ENCODE measurements around the gene C19orf12. TPM values are rescaled to one million over a fixed set of nuclear protein-coding genes. Genes with fewer than 3 reads are reported as not detected.

The C19orf12 gene
- total and polyA plus RNA-seq, 2 experiments from 2014 or later, result 11.4 to 17.2 TPM

DNA sequence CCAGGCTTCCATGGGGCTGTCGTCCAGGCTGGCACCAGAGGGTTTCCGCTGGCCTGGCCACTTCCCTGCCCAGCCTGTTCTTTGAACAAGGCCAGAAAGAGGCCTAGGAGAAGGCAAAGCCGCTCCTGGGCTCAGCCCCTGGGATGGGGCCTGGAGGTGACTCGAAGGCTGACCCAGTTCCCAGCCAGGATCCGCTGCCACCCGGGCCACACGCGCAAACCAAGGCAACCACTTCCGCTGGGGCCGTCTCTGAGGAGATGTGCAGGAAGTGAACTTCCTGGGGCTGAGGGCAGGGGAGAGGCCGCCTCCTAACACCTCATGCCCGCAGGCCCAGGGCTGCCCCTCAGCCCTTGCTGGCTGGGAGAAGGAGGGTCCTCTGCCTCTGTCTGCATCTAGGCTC is 34.6 kb downstream of the C19orf12 start:
- Histone ChIP-seq H4K20me1 (replicated peaks; ENCODE audit: insufficient read depth) (no peaks in the 10 kb centered on the region), H2AFZ (no peak overlapping the region), H3K4me1 (ENCODE audit: insufficient read depth) (no peaks in the 10 kb centered on the region), H3K79me2 (replicated peaks; ENCODE audit: insufficient read depth) (no peaks in the 10 kb centered on the region), H3K9me2 (ENCODE audit: insufficient read depth) (no peaks in the 10 kb centered on the region), H3K4me2 (no peak overlapping the region), H3K36me3 (ENCODE audit: insufficient read depth) (no peaks in the 10 kb centered on the region), H3K4me3 (no peak overlapping the region), H3K27ac (ENCODE audit: low read depth) (no peak overlapping the region), H3F3A (replicated peaks; ENCODE audit: low read depth) (no peaks in the 10 kb centered on the region), H3K27me3 (ENCODE audit: insufficient read depth) (no peaks in the 10 kb centered on the region)
- no peaks in the 10 kb centered on the region for H3K36me3 Mint-ChIP-seq (ENCODE audit: low read depth)
- no peaks in the 10 kb centered on the region; the same call in 2 of the 3 replicates for H3K9me3 Mint-ChIP-seq
- H3K4me1 Mint-ChIP-seq, result peaks cover 4% of the 10 kb centered on the region
- DNase-seq (ENCODE audit: low spot score) (no peak), ATAC-seq (no peak)
- no peak overlapping the region for H3K4me3 Mint-ChIP-seq
- peaks cover 11% of the 10 kb centered on the region for H3K27me3 Mint-ChIP-seq (ENCODE audit: insufficient read depth, low read depth, poor library complexity)
- no peak overlapping the region for H3K27ac Mint-ChIP-seq
- TF ChIP-seq ZNF331 (CRISPR knock-in tag; IDR thresholded peaks at IDR 0.05; ENCODE audit: low read depth) (no peak), REST (IDR thresholded peaks at IDR 0.05; ENCODE audit: unreplicated experiment) (no peak), NANOG (IDR thresholded peaks at IDR 0.05; ENCODE audit: borderline replicate concordance) (no peak), EZH2phosphoT487 (IDR thresholded peaks at IDR 0.05; ENCODE audit: unreplicated experiment) (no peak), ETS1 (IDR thresholded peaks at IDR 0.05) (no peak), STAT1 (IDR thresholded peaks at IDR 0.05; ENCODE audit: unreplicated experiment) (no peak), POLR2AphosphoS5 (IDR thresholded peaks at IDR 0.05; ENCODE audit: low read depth) (no peak), CTCF (conservative IDR thresholded peaks at IDR 0.05; ENCODE audit: low read depth in 2 of 2) (no peak), ZNF114 (CRISPR knock-in tag; IDR thresholded peaks at IDR 0.05) (no peak), CREB1 (CRISPR knock-in tag; IDR thresholded peaks at IDR 0.05; ENCODE audit: low read depth) (no peak), EZH2 (IDR thresholded peaks at IDR 0.05; ENCODE audit: low read depth, unreplicated experiment) (no peak)
- TF ChIP-seq, protein P1, sequence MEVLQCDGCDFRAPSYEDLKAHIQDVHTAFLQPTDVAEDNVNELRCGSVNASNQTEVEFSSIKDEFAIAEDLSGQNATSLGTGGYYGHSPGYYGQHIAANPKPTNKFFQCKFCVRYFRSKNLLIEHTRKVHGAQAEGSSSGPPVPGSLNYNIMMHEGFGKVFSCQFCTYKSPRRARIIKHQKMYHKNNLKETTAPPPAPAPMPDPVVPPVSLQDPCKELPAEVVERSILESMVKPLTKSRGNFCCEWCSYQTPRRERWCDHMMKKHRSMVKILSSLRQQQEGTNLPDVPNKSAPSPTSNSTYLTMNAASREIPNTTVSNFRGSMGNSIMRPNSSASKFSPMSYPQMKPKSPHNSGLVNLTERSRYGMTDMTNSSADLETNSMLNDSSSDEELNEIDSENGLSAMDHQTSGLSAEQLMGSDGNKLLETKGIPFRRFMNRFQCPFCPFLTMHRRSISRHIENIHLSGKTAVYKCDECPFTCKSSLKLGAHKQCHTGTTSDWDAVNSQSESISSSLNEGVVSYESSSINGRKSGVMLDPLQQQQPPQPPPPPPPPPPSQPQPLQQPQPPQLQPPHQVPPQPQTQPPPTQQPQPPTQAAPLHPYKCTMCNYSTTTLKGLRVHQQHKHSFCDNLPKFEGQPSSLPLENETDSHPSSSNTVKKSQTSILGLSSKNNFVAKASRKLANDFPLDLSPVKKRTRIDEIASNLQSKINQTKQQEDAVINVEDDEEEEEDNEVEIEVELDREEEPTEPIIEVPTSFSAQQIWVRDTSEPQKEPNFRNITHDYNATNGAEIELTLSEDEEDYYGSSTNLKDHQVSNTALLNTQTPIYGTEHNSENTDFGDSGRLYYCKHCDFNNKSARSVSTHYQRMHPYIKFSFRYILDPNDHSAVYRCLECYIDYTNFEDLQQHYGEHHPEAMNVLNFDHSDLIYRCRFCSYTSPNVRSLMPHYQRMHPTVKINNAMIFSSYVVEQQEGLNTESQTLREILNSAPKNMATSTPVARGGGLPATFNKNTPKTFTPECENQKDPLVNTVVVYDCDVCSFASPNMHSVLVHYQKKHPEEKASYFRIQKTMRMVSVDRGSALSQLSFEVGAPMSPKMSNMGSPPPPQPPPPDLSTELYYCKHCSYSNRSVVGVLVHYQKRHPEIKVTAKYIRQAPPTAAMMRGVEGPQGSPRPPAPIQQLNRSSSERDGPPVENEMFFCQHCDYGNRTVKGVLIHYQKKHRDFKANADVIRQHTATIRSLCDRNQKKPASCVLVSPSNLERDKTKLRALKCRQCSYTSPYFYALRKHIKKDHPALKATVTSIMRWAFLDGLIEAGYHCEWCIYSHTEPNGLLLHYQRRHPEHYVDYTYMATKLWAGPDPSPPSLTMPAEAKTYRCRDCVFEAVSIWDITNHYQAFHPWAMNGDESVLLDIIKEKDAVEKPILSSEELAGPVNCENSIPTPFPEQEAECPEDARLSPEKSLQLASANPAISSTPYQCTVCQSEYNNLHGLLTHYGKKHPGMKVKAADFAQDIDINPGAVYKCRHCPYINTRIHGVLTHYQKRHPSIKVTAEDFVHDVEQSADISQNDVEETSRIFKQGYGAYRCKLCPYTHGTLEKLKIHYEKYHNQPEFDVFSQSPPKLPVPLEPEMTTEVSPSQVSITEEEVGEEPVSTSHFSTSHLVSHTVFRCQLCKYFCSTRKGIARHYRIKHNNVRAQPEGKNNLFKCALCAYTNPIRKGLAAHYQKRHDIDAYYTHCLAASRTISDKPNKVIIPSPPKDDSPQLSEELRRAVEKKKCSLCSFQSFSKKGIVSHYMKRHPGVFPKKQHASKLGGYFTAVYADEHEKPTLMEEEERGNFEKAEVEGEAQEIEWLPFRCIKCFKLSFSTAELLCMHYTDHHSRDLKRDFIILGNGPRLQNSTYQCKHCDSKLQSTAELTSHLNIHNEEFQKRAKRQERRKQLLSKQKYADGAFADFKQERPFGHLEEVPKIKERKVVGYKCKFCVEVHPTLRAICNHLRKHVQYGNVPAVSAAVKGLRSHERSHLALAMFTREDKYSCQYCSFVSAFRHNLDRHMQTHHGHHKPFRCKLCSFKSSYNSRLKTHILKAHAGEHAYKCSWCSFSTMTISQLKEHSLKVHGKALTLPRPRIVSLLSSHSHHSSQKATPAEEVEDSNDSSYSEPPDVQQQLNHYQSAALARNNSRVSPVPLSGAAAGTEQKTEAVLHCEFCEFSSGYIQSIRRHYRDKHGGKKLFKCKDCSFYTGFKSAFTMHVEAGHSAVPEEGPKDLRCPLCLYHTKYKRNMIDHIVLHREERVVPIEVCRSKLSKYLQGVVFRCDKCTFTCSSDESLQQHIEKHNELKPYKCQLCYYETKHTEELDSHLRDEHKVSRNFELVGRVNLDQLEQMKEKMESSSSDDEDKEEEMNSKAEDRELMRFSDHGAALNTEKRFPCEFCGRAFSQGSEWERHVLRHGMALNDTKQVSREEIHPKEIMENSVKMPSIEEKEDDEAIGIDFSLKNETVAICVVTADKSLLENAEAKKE (CRISPR knock-in tag; IDR thresholded peaks at IDR 0.05), result no peak
